NCI-H128 (cell line): Measurements from ENCODE around the gene MICALL2.
A peak's percentile ranks its signal among the peaks of the same experiment; 100 is the strongest.

Experiments
- DNase-seq: peaks from one replicate; lab custom pipeline; 2025; ENCODE audit not compliant: unreplicated experiment; lab: John Stamatoyannopoulos, UW

MICALL2 gene

DNA sequence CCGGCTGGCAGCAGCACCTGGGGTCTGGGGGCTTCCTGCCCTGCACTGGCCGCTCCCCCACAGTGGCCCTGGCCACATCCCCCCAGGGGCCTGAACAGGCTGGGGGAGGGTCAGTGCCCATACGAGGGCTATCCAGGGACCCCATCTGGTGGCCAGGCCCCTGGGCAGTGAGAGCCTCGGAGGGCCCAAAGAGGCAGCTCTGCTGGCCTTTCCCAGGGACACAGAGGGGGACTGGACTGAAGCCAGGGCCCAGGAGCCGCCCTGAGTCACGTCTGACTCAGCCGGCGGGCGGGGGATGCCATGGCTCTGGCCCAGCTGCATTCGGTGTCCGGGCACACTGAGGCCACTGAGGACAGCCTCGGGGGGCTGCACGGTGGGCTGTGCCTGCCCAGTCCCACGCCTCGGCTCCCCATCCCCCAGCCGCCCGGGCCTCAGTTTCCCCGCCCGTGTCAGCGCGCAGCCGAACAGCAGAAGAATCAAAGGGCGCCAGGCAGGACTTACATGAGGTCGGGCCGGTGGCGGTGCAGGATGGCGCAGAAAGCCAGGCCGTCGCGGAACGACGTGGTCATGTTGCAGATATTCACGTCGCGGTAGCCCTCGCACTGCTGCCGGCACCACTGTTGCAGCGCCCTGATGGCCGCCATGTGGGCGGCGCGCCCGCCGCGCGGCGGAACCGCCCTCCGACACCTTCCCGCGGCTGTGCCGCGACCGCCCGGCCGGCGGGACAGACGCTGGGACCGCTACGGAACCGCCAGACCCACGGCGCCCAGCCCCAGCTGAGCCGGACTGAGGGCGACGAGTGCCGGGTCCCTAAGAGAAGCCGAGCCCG, at the start of gene MICALL2:
TSS of gene MICALL2 (minus strand) at position 788 of the 829 bp plus-strand sequence. CDS start at position 644, 144 bp downstream.
- no peak for DNase-seq

DNA sequence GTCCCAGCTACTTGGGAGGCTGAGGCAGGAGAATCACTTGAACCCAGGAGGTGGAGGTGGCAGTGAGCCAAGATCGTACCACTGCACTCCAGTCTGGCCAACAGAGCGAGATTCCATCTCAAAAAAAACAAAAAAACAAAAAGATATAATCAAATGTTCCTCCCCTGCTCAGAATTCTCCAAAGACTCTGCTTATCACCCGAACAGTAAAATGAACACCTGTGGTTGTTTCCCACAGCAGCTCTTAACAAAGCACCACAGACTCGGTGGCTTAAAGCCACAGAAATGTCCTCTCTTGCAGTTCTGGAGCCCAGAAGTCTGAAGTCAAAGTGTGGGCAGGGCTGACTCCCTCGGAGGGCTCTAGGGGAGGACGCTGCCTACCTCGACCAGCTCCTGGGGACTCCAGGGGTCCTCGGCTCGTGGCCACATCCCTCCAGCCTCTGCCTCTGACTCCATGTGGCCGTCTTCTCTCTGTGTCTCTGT, 49.0 kb upstream of the MICALL2 start:
- DNase-seq: no peak

DNA sequence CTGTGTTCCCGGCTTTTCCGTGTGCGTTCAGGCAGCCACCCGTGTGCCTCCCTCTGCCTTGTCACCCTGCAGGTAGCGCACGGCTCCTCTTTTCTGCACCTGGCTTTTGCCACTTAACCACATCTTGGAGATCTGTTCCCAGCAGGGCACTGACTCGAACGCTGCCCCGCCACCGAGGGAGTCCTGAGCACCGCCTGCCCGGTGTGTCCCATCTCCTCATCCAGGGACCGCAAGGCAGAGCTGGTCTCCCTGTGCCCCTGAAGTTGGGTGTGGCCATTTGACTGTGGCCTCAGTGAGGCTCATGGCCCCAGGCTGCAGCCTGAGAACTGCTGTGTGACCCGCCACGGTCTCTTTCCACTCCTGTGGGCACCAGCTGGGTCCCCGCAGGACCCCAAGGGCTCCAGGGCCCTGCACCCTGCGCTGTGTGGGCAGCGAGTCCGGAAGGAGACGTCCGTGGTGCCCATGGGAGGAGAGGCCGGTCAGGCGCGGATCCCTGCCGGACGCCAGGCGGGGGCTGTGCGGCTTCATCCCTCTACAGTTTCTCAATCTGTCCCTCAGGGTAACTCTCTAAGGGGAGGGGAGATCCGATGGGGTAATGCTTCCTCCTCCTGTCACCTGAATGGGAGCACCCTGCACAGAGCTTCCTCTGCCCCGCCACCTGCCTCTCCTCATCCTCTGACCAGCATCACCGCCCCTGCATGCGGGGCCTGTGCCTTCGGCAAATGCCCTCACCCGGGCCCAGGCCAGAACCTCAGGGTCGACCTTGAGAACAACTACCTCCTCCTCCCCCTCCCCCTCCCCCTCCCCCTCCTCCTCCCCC, 46.7 kb upstream of the MICALL2 start:
- no peak for DNase-seq

DNA sequence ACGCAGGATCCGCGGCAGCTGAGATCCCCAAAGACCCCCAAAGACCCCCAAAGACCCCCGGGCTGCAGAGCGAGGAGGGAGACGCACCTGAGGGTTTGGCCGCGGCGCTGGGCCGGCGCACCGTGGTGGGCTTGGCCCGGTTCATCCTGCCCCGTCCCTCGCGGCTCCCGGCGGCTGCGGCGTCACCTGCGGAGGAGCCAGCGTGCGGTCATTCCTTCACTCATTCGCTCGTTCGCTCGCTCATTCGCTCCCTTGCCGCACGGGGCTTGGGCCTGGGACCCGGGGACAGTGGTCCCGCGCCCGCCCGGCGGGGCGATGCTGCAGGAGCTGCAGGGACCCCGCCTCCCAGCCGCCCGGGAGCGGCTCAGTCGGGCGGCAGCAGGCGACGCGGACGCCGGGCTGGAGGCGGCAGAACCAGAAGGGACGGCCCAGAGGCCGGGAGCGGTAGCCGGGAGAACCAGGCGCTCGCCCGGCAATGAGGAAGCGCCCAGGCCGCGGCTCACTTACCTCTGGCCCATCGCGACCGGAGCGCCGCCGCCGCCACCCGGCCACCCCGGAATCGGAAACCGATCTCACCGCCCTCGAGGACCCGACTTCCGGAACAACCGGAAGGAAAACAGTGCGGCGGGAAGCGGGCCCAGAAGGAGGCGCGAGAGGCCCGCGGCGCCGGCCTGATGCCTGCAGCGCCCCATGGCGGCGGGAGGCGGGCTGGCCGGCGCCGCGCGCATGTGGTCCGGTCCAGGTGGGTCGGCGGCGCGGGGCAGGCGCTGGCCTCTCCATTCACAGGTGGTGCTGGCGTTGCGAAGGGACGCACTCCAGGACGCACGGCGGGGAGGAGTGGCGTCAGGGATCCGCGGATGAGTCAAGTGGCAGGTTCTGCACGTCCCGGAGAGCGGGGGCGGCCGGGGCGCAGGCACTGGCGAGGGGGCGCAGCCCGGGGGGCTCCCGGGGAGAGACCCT, 44.8 kb upstream of the MICALL2 start, which contains the start of gene INTS1:
TSS of gene INTS1 (minus strand) at position 574 of the 960 bp plus-strand sequence. CDS start at position 145, 429 bp downstream.
- DNase-seq: peak; percentile 81

DNA sequence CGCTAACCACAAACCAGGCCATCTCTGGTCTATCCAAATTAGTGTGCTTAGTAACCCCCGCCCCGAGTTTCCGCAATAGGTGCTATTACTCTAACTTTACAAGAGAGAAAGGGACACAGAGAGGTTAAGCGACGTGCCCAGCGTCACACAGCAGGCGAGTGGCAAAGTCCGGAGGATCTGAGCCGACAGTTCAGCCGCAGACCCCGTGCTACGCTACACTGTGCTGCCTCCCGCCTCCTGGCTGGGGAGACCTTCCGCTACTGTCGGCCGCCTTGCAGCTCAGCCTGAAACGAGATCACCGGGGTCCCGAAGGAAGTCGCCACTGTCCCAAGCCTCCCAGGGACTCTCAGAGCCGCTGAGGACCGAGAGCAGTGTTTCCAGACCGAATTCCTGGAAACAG, 44.1 kb upstream of the MICALL2 start:
- no peak for DNase-seq

DNA sequence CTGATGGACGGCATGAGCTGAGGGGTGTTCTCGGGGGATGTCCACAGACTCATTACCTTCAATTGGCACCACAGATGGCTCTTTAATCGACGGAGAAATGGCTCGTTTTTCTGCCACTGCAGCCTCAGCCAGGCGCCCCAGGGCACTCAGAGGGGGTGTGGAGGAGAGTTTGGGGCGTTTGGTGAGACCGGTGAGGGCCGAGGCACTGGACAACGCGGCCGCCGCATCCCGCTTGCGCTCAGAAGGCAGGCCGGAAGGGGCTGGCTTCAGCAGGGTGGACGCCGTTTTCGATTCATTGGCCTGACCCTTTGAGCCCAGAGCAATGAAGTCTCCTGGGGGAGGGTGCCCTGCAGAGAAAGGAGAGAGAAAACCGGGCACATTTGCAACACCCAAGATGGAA, 43.6 kb upstream of the MICALL2 start:
- no peak for DNase-seq

DNA sequence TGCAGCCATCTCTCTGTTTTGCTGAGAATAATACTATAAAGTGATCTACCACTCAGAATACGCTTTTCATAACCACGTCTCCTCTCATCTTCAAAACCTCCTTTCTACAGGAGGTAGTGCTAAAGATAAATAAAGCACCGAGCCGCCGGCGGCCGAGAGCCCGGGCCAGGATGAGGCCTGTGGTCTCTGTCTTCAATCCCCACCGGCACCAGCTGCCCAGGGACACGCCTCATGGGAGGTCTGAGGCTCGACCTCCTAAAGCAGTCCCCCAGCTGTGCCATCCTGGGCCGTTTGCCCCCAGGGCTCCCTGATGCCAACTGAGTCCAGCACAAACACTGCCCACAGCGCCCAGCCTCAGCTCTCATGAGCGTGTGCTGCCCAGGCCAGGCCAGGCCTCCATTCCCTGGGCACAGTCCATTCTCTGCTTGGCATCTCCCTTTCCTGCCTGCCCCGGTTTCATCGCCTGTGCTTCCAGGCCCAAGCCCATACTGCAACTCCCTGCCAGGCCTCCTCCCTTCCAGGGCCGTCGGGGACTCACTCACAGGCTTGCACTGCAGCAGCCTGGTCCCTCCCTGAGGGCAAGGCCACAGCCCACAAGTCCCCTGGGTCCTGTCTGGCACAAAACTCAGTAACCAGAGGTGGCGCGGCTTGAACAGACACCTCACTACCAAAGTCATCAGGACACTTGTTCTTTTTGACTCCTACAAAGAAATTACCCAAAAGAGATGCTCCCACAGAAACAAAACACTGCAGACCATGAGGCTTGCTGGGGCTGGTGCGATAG, 42.4 kb upstream of the MICALL2 start:
- DNase-seq: no peak

DNA sequence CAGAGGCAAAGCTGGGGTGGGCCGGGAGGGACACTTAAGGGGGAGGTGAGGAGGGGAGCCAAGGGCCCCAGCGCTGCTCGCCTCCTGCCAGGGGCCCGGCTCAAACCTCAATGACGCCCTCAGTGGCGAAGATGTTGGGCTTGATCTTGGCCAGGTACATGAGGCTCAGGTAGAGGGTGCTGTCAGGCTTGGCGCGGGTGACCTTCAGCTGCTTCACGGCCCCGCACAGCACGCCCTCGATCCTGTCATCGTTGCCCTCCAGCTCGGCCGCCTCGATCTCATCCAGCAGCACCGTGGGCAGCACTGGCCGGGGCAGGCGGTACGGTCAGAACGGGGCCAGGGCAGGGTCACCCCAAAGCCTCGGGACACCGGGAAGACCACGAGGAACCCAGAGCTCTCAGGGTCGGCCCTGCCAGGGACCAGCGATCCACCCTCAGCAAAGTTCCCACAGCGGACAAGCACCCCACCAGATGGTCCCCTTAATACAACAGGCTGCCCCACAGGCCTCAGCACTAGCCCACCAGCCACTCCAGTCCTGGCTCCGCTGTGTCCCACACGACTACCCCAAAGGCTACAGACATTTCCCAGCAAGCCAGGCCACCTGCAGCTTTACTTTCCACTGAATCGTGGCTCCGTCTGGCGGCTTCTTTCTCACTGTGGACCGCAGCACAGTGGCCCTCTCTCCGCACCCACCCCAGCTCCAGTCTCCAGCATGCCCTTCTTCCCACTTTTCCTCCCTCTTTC, 41.0 kb upstream of the MICALL2 start:
- no peak for DNase-seq

DNA sequence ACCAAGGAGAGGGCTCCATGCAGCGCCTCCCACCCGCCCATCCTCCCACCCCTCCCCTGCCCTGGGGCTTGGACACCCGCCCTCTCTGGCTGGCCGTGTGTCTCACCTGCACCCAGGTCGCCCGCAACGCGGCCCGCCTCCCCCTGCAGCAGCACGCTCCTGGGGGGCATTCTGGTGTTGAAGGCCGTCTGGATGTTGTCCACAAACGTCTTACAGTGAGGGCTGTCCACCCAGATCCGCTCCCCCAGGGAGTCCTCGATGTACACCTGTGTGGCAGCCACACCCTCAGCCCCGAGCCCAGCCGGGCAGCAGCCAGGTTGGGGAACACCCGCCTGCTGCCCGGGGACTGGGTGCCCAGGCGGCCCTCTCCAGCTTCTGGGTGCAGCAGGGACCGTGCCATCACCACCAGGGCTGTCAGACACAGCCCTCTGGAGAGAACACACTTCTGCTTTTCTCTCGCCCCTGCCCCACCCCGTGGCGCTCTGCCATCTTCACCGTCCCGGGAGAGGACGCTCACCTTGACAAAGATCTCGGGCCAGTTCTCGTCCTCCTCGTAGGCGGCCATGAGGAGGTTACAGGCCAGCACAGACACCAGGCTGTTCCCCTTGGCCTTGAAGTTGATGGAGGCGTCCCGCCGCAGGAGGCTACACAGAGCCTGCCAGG, 40.2 kb upstream of the MICALL2 start:
- DNase-seq: no peak

DNA sequence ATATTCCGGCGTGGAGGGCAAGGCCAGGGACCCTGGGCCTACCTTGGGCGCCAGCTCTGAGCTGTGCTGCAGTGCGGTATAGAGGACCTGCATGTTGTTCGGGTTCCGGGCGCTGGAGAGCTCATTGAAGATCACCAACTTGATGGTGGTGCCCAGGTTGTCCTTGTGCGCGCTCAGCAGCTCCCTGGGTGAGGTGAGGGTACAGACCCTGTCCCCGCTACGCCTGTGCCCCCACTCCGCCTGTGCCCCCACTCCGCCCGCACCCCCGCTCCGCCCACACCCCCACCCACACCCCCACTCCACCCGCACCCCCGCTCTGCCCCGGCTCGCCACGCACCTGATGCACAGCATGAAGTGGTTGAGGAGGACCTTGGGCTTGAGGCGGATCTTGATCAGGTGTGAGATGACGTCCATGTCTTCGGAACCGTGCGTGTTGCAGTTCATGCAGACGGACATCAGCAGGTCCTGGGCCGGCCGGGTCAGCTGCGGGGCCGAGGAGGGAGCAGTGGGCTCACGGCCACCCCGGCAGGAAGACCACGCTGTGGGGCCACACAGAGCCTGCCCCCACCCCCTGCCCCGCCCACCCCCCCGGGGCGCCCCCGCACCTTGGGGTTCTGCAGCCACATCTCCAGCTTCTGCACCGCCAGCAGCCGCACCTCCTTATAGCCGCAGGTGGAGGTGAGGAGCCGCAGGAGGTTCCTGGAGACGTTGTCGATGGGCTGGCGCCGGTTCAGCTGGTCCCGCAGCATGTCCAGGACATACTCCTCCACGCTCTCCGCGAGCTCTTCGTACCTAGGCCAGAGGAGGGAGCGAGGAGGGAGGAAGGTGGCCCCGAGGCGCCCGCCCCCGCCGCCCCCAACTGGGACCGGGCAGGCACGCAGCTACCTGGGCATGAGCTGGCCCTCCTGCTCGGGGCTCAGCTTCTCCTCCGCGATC, 39.4 kb upstream of the MICALL2 start:
- DNase-seq: no peak

DNA sequence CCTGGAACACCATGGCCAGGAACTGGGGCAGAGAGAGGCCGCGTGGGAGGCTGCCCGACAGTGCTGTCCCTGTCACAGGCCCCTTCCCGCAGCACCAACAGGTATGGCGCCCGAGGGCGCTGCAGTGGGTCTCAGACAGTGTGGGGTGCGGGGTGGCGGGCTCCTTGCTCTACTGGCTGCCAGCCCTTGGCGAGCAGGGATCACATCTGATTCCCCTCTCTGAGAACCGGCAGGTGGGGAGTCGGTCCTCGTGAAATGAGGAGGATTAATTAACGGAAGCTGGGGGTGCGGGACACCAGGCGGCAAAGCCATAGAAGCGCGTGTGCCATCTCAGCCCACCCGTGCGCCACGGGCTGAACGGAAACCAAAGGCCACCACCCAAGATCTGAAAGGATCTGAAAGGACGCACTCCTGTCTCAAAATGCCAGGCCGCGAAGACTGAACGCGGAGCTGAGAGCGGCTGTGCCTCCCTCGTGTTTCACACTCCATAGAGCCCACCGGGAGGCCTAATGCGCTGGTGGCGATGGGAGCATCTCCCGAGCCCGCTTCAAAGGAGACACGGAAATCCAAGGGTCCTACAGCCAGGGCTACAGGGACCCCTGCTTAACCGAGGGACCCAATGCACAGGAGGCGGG, 38.1 kb upstream of the MICALL2 start:
- no peak for DNase-seq

DNA sequence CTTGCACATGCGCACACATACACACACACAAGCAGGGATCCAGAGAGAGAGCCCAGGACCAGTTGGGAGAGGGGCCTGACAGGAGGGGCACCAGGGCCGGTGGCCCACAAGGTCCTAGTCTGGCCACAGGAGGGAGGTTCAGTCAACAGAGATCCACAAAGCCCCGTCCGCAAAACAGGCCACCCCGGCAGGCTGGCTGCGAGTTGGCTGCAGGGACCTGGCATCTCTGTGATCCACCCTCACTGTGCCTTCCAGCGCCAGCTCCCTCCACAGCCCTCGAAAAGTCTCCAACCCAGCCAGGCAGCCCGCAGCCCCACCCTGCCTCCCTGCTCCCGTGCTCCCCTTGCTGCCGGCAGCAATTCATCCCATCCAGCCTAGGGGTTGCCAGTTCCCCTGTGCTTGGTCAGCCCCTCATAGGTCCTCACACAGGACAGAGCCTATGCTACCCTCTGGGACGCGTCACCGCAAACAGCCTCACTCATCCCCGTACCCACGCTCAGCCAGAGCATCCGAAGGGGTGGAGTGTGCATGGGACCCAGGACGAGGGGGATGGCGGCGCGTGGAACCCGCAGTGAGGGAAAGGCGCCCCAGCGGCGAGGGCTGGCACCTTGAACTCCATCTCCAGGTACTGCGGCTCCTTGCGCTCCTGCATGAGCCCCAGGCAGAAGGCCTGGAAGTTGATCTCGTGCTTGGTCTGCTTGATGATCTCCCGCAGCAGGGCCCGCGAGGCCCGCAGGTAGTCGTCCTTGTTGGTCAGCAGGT, 37.4 kb upstream of the MICALL2 start:
- DNase-seq: no peak

DNA sequence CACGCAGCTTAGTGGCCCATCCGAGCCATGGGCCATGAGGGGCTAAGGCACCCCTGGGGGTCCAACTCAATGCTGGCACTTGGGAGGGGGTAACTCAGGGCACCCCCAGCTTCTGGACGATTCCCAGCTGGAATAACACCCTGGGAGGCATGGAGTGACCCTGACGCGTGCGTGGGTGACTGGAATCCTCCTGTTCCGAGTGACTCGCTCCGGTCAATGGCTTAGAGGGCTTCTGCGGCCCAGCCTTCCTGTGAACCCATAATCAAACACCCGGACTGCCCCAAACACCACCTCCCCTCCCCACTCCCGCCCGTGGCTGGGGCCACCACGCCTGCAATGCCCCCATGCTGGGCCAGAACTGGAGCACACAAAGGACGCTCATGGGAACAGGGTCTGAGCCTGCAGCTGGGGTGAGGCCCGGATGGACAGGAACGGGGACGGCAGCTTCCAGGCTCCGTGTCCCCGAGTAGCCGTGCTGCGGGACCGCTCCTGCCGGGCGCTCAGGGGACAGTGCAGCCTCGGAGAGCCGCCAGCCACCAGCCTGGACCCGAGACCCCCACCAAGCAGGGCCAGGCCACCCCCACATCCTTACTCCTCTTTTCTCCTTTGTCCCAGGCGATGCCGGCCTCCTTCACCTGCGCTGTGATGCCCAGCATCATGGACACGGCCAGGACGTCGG, 36.4 kb upstream of the MICALL2 start:
- no peak for DNase-seq

DNA sequence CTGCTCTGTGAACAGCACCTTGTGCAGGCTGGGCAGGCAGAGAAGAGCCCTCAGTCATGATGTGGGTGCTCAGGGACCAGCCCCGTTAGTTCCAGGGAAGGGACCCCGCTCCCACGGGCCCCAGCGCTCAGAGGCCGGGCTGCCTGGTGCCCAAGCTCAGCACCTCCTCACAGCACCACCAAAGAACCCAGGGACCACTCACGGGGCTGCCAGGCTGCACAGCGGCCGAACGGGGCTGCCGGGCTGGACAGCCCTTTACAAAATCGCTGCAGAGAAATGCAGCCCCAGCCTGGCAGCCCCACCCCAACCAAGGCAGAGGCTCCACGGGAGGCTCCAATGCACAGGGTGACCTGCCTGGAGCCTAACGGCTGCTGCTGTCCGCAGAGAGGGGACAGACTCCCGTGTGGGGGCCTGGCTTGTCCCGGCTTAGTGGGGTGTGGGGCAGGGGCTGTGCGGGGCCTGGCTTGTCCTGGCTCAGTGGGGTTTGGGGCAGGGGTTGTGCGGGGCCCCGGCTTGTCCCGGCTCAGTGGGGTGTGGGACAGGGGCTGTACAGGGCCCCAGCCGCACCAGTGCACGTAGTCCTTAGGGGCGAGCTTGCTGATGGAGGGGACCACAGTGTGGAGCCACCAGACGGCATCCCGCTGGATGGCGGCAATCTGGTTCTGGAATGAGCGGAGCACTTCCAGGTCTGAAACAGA, 35.7 kb upstream of the MICALL2 start:
- DNase-seq: no peak

DNA sequence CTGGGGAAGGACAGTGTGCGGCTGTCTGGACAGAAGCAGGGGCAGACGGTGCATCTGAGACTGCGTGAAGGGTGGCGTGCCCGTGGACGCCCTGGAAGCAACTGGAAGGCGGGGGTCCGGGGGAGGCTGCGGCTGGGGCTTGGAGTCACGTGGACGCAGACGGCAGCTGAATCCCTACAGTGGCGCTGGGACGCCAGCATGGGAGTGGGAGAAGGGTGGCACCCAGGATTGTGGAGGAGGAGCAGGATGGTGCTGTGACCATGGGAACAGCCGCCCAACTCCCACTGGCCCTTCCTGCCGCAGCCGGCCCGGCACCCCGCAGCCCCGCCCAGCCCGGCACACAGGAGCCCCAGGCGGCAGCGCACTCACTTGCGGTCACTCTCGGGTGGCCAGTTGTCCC, 35.2 kb upstream of the MICALL2 start:
- no peak for DNase-seq
